ENCODE results near the gene SIX5.

SIX5 gene

DNA sequence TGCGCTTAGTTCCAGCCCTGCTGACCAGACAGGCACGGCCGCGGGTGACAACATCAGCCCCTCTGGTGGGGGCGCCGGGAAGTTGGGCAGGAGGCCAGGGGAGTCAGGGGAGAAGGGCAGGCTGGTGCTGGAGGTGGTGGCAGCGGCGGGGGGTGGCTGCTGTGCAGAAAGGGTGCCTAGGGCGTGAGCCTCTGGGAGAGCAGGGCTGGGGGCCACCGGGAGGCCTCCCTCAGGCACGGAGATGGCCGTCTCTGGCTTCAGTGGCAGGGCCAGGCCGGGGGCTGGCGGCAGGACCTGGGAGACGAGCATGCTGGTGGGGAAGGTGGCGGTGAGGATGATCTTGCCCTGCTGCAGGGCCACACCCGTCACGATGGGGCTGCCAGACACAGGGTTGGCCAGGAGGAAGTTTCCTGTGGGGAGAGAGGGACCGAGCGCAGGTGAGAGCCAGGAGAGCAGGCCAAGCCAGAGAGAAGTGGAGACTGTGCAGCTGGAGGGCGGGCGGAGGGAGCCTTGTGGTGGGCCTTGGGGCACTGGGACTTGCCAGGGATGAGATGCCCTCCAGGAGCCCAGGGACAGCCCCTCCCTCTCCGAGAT is 3.3 kb downstream of the SIX5 start:
- no peaks in the 10 kb centered on the region for H3K9me3 ChIP-seq (ENCODE audit: control extremely low read depth in 1 of 5, control insufficient read depth in 4 of 5, insufficient read depth in 2 of 5, low read depth in 1 of 5, low read length in 4 of 5)
- ChIA-PET POLR2A (no interaction called here), CTCF (no interaction called here)
- peaks cover 0 to 35% (median 27%) of the 10 kb centered on the region in 4 experiments for H3K4me1 ChIP-seq (ENCODE audit: control extremely low read depth in 1 of 4, control insufficient read depth in 4 of 4, insufficient read depth in 4 of 4, low read length in 3 of 4)
- no peaks in the 10 kb centered on the region for H3K36me3 ChIP-seq (ENCODE audit: control insufficient read depth in 4 of 4, insufficient read depth in 4 of 4, low read length in 3 of 4)
- no peak overlapping the region for H3K27ac ChIP-seq (ENCODE audit: insufficient read depth in 1 of 2, low read depth in 1 of 2, low read length in 2 of 2, poor library complexity in 1 of 2, severe bottlenecking in 2 of 2)
- no peak overlapping the region for H3K4me3 ChIP-seq (ENCODE audit: control insufficient read depth in 1 of 7, extremely low read depth in 1 of 7, insufficient read depth in 4 of 7, low read depth in 2 of 7, low read length in 6 of 7)
- DNase-seq = no peak
- WGBS (ENCODE audit: insufficient coverage) = 95% methylated on average over 19 of the region's 23 CpGs
- peaks cover 0 to 59% (median 13%) of the 10 kb centered on the region in 5 experiments for H3K27me3 ChIP-seq (replicated peaks in 2 of 5; ENCODE audit: control insufficient read depth in 4 of 5, insufficient read depth in 5 of 5, low read length in 4 of 5)

- POLR2A ChIA-PET = no interaction called here
- Histone ChIP-seq H3K4me1 (ENCODE audit: control extremely low read depth in 1 of 4, control insufficient read depth in 4 of 4, insufficient read depth in 4 of 4, low read length in 3 of 4) (peaks cover 0 to 29% (median 21%) of the 10 kb centered on the region in 4 experiments), H3K9me3 (ENCODE audit: control extremely low read depth in 1 of 5, control insufficient read depth in 4 of 5, insufficient read depth in 2 of 5, low read depth in 1 of 5, low read length in 4 of 5) (no peaks in the 10 kb centered on the region), H3K27ac (ENCODE audit: insufficient read depth in 1 of 2, low read depth in 1 of 2, low read length in 2 of 2, poor library complexity in 1 of 2, severe bottlenecking in 2 of 2) (no peak overlapping the region), H3K36me3 (ENCODE audit: control insufficient read depth in 4 of 4, insufficient read depth in 4 of 4, low read length in 3 of 4) (no peaks in the 10 kb centered on the region), H3K27me3 (replicated peaks in 2 of 5; ENCODE audit: control insufficient read depth in 4 of 5, insufficient read depth in 5 of 5, low read length in 4 of 5) (peaks cover 0 to 56% (median 13%) of the 10 kb centered on the region in 5 experiments), H3K4me3 (ENCODE audit: control insufficient read depth in 1 of 7, extremely low read depth in 1 of 7, insufficient read depth in 4 of 7, low read depth in 2 of 7, low read length in 6 of 7) (no peak overlapping the region)
- 92% methylated on average over 8 of the region's 21 CpGs for WGBS (ENCODE audit: insufficient coverage)
- CTCF ChIA-PET = interaction anchor here (0.7 kb wide), 1 partner anchor 11 kb away, joined by 3 read pairs; no protein-coding TSS in a partner anchor
- no peak for DNase-seq
Observed at GRCh38 chr19:45764945-45765701, 3.9 kb downstream of the SIX5 start.

GRCh38 chr19:45764475-45764874 is 4.6 kb downstream of the SIX5 start:
- no peak overlapping the region for H3K27ac ChIP-seq (ENCODE audit: insufficient read depth in 1 of 2, low read depth in 1 of 2, low read length in 2 of 2, poor library complexity in 1 of 2, severe bottlenecking in 2 of 2)
- CTCF ChIA-PET = interaction anchor here (0.7 kb wide), 1 partner anchor 11 kb away, joined by 3 read pairs; no protein-coding TSS in a partner anchor
- H3K9me3 ChIP-seq (ENCODE audit: control extremely low read depth in 1 of 5, control insufficient read depth in 4 of 5, insufficient read depth in 2 of 5, low read depth in 1 of 5, low read length in 4 of 5) = no peaks in the 10 kb centered on the region
- POLR2A ChIA-PET = no interaction called here
- H3K4me1 ChIP-seq (ENCODE audit: control extremely low read depth in 1 of 4, control insufficient read depth in 4 of 4, insufficient read depth in 4 of 4, low read length in 3 of 4) = peaks cover 0 to 22% (median 15%) of the 10 kb centered on the region in 4 experiments
- WGBS (ENCODE audit: insufficient coverage) = 100% methylated on average over 3 of the region's 6 CpGs
- no peak for DNase-seq
- no peak overlapping the region for H3K4me3 ChIP-seq (ENCODE audit: control insufficient read depth in 1 of 7, extremely low read depth in 1 of 7, insufficient read depth in 4 of 7, low read depth in 2 of 7, low read length in 6 of 7)
- H3K36me3 ChIP-seq (ENCODE audit: control insufficient read depth in 4 of 4, insufficient read depth in 4 of 4, low read length in 3 of 4) = no peaks in the 10 kb centered on the region
- peaks cover 0 to 56% (median 13%) of the 10 kb centered on the region in 5 experiments for H3K27me3 ChIP-seq (replicated peaks in 2 of 5; ENCODE audit: control insufficient read depth in 4 of 5, insufficient read depth in 5 of 5, low read length in 4 of 5)

DNA sequence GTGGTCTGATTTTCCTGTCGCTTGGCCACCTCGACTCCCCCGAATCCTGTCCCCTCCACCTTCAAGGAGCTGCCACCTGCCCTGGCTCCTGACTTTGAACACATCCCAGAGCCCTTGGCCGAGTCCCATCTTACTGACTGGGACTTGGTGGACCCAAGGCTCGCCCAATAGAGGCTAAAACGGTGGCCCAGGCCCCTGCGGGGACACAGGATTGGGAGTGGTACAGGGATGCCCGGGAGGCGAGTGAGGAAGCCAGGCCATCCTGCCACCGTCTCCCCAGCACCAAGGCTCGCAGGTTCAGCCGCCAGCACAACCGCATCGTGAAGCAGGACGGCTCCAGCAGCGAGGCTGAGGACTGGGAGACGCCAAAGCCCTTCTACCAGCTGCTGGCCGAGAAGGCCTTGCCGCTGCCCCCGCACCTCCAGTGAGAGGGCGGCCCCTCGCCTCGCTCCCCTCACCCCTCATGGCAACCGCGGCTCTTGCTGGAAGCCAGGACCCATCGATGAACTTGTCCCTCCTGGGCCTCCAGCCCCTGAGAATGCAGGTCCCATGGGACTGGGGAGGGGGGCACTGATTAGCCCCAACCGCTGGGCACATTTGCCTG is 5.3 kb downstream of the SIX5 start:
- Histone ChIP-seq H3K27ac (ENCODE audit: insufficient read depth in 1 of 2, low read depth in 1 of 2, low read length in 2 of 2, poor library complexity in 1 of 2, severe bottlenecking in 2 of 2) (no peak overlapping the region), H3K27me3 (replicated peaks in 2 of 5; ENCODE audit: control insufficient read depth in 4 of 5, insufficient read depth in 5 of 5, low read length in 4 of 5) (peaks cover 0 to 56% (median 16%) of the 10 kb centered on the region in 5 experiments), H3K4me3 (ENCODE audit: control insufficient read depth in 1 of 7, extremely low read depth in 1 of 7, insufficient read depth in 4 of 7, low read depth in 2 of 7, low read length in 6 of 7) (no peak overlapping the region), H3K9me3 (ENCODE audit: control extremely low read depth in 1 of 5, control insufficient read depth in 4 of 5, insufficient read depth in 2 of 5, low read depth in 1 of 5, low read length in 4 of 5) (no peaks in the 10 kb centered on the region), H3K36me3 (ENCODE audit: control insufficient read depth in 4 of 4, insufficient read depth in 4 of 4, low read length in 3 of 4) (no peaks in the 10 kb centered on the region), H3K4me1 (ENCODE audit: control extremely low read depth in 1 of 4, control insufficient read depth in 4 of 4, insufficient read depth in 4 of 4, low read length in 3 of 4) (peaks cover 0 to 15% (median 10%) of the 10 kb centered on the region in 4 experiments)
- 85% methylated on average over 20 of the region's 27 CpGs for WGBS (ENCODE audit: insufficient coverage)
- DNase-seq = no peak
- CTCF ChIA-PET = no interaction called here
- POLR2A ChIA-PET = no interaction called here

DNA sequence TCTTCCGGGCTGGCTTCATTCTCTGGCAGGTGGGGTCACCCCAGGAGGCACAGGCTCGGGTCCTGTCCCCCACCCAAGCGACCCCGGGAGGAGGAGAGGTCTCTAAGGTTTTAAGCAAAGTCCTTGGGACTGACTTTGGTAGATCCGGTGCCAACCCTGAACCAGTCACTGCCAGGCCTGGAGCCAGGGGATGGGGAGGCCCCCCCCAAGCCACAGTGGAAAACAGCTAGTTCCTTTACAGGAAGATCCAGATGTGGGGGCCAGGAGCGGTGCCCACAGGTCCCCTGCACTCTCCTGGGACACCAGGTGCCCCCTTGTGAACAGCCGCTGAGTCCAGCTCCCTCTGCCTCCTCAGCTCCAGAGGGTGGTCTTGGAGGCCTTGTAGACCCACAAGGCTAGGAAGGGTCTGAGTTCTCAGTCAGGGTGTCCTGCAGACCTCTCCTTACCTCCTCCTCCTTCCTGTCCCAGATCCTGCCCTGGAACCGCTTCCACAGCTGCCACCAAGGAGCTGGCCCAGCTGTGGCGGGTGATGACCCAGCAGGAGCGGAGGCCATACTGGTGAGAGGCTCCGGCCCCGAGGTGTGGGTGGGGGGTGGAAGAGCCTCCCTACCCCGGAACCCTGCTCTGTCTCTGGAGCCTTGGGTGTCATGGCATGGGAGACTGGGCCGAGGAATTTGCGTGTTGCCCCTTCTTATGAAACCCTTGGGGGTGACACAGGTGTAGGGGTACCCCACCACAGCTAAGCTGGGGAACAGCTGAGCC is 6.0 kb downstream of the SIX5 start:
- Histone ChIP-seq H3K27ac (ENCODE audit: insufficient read depth in 1 of 2, low read depth in 1 of 2, low read length in 2 of 2, poor library complexity in 1 of 2, severe bottlenecking in 2 of 2) (no peak overlapping the region), H3K36me3 (ENCODE audit: control insufficient read depth in 4 of 4, insufficient read depth in 4 of 4, low read length in 3 of 4) (no peaks in the 10 kb centered on the region), H3K4me1 (ENCODE audit: control extremely low read depth in 1 of 4, control insufficient read depth in 4 of 4, insufficient read depth in 4 of 4, low read length in 3 of 4) (peaks cover 0 to 9% (median 5%) of the 10 kb centered on the region in 4 experiments), H3K9me3 (ENCODE audit: control extremely low read depth in 1 of 5, control insufficient read depth in 4 of 5, insufficient read depth in 2 of 5, low read depth in 1 of 5, low read length in 4 of 5) (no peaks in the 10 kb centered on the region), H3K27me3 (replicated peaks in 2 of 5; ENCODE audit: control insufficient read depth in 4 of 5, insufficient read depth in 5 of 5, low read length in 4 of 5) (peaks cover 0 to 52% (median 15%) of the 10 kb centered on the region in 5 experiments), H3K4me3 (ENCODE audit: control insufficient read depth in 1 of 7, extremely low read depth in 1 of 7, insufficient read depth in 4 of 7, low read depth in 2 of 7, low read length in 6 of 7) (no peak overlapping the region)
- no peak for DNase-seq
- POLR2A ChIA-PET = no interaction called here
- WGBS (ENCODE audit: insufficient coverage) = 95% methylated on average over 10 of the region's 15 CpGs
- CTCF ChIA-PET = interaction anchor here (0.9 kb wide), 1 partner anchor 11 kb away, joined by 3 read pairs; no protein-coding TSS in a partner anchor

- Histone ChIP-seq H3K27ac (ENCODE audit: insufficient read depth in 1 of 2, low read depth in 1 of 2, low read length in 2 of 2, poor library complexity in 1 of 2, severe bottlenecking in 2 of 2) (no peak overlapping the region), H3K9me3 (ENCODE audit: control extremely low read depth in 1 of 5, control insufficient read depth in 4 of 5, insufficient read depth in 2 of 5, low read depth in 1 of 5, low read length in 4 of 5) (no peaks in the 10 kb centered on the region), H3K4me1 (ENCODE audit: control extremely low read depth in 1 of 4, control insufficient read depth in 4 of 4, insufficient read depth in 4 of 4, low read length in 3 of 4) (no peaks in the 10 kb centered on the region), H3K27me3 (replicated peaks in 2 of 5; ENCODE audit: control insufficient read depth in 4 of 5, insufficient read depth in 5 of 5, low read length in 4 of 5) (peaks cover 0 to 38% (median 14%) of the 10 kb centered on the region in 5 experiments), H3K4me3 (ENCODE audit: control insufficient read depth in 1 of 7, extremely low read depth in 1 of 7, insufficient read depth in 4 of 7, low read depth in 2 of 7, low read length in 6 of 7) (no peak overlapping the region), H3K36me3 (ENCODE audit: control insufficient read depth in 4 of 4, insufficient read depth in 4 of 4, low read length in 3 of 4) (no peaks in the 10 kb centered on the region)
- no peak for DNase-seq
- ChIA-PET CTCF (no interaction called here), POLR2A (no interaction called here)
- WGBS (ENCODE audit: insufficient coverage) = 90% methylated on average over 17 of the region's 17 CpGs
Observed at GRCh38 chr19:45761714-45762113, 7.3 kb downstream of the SIX5 start.
